ENCODE data around the gene ZNF658.
"Not testable (repeated sequence)": the region's sequence is repeated elsewhere in the genome, so short reads cannot be mapped to it uniquely, and the experiment has no call there.

ZNF658 gene

GRCh38 chr9:66900490-66901131 is at the start of gene ZNF658:
Gene ZNF658, plus strand, starts transcription at chr9:66900725. Its CDS starts 2,837 bp downstream, at chr9:66903562.
- DNase-seq: peak; percentile 84

DNA sequence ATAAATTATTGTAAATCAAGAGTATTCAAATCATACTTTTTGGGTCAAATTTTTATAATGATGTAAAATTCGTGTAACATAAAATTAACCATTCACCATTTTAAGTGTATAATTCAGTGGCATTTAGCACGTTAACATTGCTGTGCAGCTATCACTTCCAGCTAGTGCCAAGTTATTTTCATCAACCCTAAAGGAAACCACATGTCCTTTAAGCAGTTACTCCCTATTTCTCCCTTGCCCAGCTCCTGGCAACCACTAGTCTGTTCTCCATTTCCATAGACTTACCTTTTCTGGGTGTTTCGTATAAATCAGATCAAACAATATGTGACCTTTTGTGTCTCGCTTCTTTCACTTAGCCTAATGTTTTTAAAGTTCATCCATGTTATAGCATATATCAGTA is 38.8 kb upstream of the ZNF658 start:
- DNase-seq: not testable (repeated sequence)

DNA sequence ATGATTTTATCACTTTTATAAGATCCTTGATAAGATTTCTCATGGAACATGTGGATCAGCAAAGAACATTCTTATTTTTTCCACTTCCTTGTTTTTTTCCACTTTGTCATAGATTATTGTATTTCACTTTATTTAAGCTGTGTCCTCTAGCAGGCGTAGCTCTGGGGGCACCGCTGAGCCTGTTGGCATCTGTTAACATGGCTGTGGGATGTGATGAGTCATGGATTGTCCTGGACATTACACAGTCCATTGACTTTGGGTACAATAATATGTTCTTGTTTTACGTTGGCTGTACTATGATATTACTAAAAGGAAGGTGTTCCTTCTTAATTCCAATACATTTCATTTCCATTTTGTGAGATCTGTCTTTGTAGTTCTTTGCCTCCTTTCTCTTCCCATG is 31.9 kb upstream of the ZNF658 start:
- DNase-seq: not testable (repeated sequence)

DNA sequence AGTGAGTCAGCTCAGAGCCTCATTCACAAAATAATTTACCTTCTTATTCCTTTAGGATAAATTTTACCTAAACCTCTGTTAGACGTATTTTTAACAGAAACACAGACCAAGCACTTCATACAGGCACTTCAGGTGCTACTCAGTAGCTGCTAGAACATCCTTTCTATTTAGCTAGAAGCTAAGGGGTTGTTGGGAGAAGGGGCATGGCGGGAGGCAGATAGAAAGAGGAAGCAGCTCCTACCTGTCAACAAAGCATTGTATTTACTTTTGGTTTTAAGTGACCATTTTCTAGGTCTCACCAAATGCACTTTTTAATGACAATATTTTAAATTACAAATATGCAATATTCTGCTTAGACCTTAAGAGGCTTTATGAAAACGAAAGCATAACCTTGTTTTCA is 19.9 kb upstream of the ZNF658 start:
- DNase-seq: not testable (repeated sequence)

DNA sequence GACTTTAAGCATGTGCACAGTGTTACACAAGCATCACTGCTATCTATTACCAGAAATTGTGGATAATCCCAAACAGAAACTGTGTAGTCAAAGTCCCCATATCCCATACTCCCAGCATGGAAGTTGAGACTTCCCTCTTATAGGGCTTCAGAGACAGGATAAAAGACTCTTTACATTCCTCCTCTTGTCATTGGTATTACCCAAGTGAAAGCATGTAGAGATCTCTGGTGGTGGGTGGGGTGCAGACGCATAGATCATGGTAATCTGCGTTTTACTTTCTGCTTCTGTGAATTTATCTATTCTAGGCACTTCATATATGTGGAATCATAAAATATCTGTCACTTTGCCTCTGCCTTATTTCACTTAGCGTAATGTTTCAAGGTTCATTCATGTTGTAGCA is 18.7 kb upstream of the ZNF658 start:
- not testable (repeated sequence) for DNase-seq

- not testable (repeated sequence) for DNase-seq
Measured at GRCh38 chr9:66890334-66890733, 10.2 kb upstream of the ZNF658 start.

GRCh38 chr9:66901141-66901540 is 616 bp downstream of the ZNF658 start:
- not testable (repeated sequence) for DNase-seq

DNA sequence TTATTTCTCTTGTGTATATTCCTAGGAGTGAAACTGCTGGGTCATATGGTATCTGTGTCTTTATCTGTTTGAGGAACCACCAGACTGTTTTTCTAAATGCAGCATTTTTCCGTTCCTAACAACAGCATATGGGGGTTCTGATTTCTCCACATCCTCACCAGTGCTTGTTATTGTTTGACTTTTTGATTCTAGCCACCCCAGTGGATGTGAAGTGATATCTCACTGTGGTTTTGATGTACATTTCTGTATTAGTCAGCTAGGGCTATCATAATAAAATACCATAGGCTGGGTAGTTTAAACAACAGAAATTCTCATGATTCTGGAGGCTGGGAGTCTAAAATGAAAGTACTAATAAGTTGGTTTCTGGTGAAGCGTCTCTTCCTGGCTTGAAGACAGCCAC is 9.0 kb downstream of the ZNF658 start:
- not testable (repeated sequence) for DNase-seq

DNA sequence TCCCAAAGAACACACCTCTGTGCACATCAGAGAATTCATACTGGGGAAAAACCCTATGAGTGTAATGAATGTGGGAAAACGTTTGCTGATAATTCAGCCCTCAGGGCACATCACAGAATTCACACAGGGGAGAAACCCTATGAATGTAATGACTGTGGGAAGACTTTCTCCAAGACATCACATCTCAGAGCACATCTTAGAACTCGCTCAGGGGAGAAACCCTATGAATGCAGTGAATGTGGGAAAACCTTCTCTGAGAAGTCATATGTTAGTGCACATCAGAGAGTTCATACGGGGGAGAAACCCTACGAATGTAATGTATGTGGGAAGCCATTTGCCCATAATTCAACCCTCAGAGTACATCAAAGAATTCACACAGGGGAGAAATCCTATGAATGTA is 19.5 kb downstream of the ZNF658 start:
- DNase-seq: not testable (repeated sequence)

GRCh38 chr9:66936194-66936870 is 35.8 kb downstream of the ZNF658 start:
- DNase-seq: not testable (repeated sequence)

DNA sequence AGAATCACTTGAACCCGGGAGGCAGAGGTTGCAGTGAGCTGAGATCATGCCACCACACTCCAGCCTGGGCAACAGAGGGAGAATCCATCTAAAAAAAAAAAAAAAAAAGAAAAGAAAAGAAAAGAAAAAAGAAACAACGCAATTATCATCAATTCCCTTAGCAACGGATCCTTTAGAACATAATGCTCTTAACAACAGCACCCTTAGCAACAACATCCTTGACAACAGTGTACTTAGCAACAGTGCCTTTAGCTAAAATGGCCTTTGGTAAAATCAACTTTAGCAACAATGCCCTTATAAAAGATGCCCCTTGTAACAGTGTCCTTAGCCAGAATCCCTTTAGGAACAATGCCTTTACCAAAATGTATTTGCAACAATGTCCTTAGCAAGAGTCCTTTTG is 37.1 kb downstream of the ZNF658 start:
- DNase-seq: not testable (repeated sequence)

DNA sequence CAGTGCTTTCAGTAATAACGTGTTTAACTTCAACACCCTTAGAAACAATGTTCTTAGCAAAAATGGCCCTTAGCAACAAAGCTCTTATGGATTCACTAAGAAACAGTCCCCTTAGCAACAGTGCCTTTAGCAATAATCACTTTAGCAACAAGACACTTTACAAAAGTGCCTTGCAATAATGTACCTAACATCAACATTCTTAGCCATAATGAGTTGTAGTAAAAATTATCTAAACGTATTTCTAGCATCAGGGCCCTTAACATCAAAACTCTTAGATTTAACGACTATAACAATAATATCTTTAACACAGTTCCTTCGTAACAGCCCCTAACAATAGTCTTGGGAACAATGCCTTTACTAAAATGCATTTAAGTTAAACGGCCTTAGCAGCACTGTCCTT is 37.8 kb downstream of the ZNF658 start:
- not testable (repeated sequence) for DNase-seq

DNA sequence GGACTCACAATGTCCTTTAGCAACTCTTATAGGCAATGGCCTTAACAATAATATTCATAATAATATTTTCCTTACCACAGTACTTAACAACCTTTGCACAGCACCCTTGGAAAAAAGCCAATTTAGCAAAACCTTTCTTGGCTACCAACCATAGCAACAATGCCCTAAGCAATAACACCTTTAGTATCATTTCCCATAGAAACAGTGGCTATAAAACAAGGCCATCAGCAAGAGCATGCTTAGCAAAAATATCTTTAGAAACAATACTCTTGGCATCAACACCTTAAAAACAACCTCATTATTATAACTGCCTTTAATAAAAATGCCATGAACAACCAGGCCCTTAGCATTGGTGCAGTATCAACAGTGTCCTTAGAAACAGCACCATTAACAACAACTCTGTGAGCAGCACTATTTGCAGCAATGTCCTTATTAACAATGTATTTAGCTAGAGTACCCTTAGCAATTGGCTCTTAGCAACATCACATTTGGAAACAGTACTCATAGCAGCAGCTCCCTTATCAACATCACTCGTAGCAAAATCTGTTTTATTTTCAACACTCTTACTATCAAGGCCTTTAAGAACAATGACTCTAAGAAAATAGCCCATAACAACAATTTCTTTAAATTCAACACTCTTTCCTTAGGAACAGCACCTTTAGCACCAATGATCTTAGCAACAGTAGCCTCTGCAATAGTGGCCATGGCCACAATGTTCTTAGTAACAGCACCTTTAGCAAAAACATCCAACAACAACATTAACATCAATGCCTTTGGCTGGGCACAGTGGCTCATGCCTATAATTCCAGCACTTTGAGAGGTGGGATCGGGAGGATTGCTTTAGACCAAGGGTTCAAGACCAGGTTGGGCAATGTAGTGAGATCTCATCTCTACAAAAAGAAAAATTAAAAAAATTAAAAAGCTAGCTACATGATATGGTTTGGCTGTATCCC is 39.6 kb downstream of the ZNF658 start:
- not testable (repeated sequence) for DNase-seq

DNA sequence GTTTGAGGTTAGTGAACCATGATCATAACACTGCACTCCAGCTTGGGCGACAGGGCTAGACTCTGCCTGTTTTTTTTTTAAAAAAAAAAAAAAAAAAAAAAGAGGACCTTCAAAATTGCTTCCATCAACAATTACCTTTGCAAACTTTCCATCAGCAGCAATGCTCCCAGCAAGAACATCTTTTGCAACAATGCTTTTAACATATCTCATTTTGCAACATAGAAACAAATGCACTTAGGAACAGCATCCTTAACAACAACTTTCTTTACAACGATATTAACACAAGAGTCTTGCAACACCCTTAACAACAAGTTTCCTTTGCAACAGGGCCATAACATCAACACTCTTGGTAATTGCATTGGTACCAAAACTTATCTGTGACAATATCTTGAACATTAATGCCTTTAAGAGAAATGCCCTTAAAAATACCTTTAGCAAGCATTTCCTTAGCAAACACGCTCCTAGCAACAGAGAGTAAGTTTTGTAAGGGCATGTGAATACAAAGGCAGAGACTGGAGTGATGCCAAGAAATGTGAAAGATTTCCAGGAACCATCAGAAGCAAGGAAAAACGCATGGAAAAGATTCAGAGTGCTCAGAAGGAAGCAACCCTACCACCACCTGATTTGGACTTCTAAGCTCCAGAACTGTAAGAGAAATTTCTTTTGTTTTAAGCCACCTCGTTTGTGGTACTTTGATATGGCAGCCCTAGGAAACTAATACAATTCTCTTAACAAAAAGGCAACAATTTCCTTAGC is 42.1 kb downstream of the ZNF658 start:
- DNase-seq: not testable (repeated sequence)

DNA sequence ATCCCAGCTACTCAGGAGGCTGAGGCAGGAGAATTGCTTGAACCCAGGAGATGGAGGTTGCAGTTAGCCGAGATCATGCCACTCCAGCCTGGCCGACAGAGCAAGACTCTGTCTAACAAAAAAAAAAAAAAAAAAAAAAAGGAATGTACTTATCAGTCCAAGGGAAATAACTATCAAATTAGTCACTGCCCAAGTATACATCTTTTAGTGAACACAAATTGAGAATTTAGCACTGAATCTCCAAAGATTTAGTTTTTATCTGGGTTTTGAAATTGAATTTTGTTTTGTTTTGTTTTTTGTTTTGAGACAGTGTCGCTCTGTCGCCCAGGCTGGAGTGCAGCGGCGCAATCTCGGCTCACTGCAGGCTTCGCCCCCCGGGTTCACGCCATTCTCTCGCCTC is 52.1 kb downstream of the ZNF658 start:
- DNase-seq: not testable (repeated sequence)
